A673 (cell line): Measurements from ENCODE around the gene FAS.

ENCODE experiments used
- CTCF ChIP-seq: fragments of 300-800, 200-600 bp; sonication (generic); conservative IDR thresholded peaks from 2 replicates; pipeline ENCODE4 v1.5.1; 2017; ENCODE audit warnings: low read depth, mild to moderate bottlenecking, antibody characterized with exemption, low read length, moderate library complexity, mixed read lengths
- EZH2 ChIP-seq: fragments of 200-600 bp; sonication (generic); IDR thresholded peaks from 2 replicates; pipeline ENCODE4 v1.6.1; 2017; ENCODE audit warnings: borderline replicate concordance, low read depth, mild to moderate bottlenecking, mixed read lengths, antibody characterized with exemption, low read length; ENCODE audit not compliant: poor library complexity, severe bottlenecking

GRCh38 chr10:89003344-89003743, 12.7 kb downstream of the FAS start:
- TF ChIP-seq CTCF (no peak), EZH2 (no peak)
